NB4 (cell line): ENCODE data around the gene SEMA3F.

Experiments
- POLR2A ChIP-seq: IDR thresholded peaks from 2 replicates; pipeline ENCODE4 v1.6.1; 2011; ENCODE audit warnings: mild to moderate bottlenecking; ENCODE audit not compliant: insufficient read length; ENCODE audit errors: extremely low read depth
- TF ChIP-seq, protein P1 (sequence below): IDR thresholded peaks from one replicate; pipeline ENCODE4 v1.5.1; 2012; ENCODE audit warnings: low read depth, low read length
- TF ChIP-seq, protein P2 (sequence below): IDR thresholded peaks from 2 replicates; pipeline ENCODE4 v1.6.1; 2011; ENCODE audit warnings: low read depth, low read length

DNA sequence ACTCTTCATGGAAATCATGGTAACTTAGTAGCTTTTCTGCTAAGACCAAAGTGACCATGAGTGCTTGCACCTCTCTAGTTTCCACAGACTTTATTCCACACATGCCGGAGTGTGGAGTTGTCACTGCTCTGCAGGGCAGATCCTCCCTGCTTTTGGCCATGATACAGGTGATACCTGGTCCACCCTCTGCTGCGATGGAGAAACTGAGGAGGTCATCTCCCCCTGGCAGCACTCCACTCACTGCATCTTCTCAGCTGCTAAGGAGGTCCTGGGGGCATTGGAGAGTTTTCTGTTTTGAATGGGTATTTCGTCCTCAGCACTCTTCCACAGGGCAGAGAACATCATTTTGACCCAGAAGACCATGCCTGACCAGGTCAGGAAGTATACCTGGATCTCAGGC lies 35.3 kb upstream of the SEMA3F start:
- TF ChIP-seq, protein P1, sequence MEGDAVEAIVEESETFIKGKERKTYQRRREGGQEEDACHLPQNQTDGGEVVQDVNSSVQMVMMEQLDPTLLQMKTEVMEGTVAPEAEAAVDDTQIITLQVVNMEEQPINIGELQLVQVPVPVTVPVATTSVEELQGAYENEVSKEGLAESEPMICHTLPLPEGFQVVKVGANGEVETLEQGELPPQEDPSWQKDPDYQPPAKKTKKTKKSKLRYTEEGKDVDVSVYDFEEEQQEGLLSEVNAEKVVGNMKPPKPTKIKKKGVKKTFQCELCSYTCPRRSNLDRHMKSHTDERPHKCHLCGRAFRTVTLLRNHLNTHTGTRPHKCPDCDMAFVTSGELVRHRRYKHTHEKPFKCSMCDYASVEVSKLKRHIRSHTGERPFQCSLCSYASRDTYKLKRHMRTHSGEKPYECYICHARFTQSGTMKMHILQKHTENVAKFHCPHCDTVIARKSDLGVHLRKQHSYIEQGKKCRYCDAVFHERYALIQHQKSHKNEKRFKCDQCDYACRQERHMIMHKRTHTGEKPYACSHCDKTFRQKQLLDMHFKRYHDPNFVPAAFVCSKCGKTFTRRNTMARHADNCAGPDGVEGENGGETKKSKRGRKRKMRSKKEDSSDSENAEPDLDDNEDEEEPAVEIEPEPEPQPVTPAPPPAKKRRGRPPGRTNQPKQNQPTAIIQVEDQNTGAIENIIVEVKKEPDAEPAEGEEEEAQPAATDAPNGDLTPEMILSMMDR, result no peak
- TF ChIP-seq POLR2A, result no peak
- TF ChIP-seq, protein P2, sequence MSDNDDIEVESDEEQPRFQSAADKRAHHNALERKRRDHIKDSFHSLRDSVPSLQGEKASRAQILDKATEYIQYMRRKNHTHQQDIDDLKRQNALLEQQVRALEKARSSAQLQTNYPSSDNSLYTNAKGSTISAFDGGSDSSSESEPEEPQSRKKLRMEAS, result no peak
